GM19099 (cell line): ENCODE results near the gene PDE8A.

ENCODE experiments used
- POLR2A ChIP-seq: IDR thresholded peaks from 3 replicates; pipeline ENCODE4 v1.6.1; 2011; ENCODE audit warnings: low read depth; ENCODE audit not compliant: insufficient read length; ENCODE audit errors: extremely low read depth

PDE8A gene

GRCh38 chr15:85097725-85098124 is 116.1 kb downstream of the PDE8A start:
- TF ChIP-seq POLR2A: no peak

DNA sequence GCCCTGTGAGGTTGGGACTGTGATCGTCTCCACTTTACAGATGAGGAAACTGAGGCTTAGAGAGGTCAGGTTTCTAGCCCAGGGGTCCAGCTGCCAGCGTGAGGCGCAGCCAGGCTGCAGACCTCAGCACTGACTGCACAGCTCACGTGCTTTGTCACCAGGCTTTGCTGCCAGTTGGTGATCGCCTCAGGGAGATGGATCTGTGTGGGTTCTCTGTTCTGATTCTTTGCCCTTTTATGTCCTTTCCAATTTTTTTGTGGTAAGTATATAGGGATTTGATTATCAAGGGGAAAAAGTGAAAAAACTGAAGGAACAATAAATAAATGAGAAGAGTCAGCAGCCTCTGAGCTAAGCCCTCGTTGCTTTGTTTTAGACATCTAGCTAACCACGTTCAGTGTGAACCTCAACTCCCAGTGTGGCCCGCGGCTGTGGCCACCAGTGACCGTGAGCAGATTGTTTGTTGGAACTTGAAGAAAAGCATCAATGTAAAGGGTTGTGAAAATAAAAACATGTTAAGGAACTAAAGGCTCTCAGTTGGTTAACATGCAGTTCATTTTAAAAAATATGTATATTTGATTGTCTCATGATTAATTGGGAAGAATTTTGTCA is 117.6 kb downstream of the PDE8A start:
- TF ChIP-seq POLR2A: no peak

DNA sequence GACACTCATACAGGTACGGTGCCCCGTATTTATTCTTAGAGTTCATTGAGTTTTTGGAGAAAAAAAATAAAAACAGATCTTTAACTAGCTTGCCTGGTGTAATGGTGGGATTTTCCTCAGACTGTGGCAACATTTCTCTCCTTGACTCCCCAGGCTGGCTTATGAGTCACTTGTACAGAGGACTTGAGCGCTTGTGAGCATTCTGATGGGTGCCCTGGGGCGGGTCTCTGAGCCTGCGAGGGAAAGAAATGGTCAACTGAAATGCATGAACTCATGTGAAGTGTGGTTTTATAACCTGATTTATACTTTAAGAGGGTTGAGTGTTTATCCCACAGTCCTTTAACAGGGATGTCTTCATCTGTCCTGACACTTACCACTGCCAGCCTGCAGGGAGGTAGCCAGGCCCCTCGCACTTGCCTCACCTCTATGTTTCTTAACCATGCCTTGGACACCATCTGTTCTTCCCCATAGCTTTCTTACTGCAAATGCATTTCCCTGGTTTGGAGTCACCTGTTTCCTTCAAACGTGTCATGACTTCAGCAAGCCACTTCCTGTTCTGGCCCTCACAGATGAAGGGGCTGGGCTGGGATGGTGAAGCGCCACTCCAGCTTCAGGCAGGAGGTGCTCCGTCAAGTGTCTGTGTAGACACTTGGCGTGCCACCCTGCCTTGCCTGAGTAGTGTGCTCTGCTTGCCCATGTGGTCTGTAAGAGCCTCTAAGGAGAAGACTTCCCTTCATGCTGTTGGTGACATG is 118.7 kb downstream of the PDE8A start:
- no peak for TF ChIP-seq POLR2A

DNA sequence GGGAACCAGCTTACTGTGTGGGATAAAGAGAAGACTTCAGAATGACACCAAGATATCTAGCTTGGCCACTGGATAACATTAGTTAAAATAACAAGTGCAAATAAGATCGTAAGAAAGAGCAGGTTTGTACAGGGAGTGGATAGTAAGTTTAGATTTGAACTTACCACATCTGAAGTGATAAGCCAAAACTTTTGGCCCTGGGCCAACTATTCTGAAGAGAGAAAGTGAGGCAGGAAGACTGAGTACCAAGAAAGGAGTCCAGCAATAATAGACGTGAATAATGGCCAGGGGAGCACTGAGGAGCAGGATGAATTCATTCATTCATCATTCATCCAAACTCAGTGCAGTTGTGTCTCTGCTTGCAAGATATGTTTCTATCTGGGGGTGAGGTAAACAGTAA is 122.9 kb downstream of the PDE8A start:
- no peak for TF ChIP-seq POLR2A

DNA sequence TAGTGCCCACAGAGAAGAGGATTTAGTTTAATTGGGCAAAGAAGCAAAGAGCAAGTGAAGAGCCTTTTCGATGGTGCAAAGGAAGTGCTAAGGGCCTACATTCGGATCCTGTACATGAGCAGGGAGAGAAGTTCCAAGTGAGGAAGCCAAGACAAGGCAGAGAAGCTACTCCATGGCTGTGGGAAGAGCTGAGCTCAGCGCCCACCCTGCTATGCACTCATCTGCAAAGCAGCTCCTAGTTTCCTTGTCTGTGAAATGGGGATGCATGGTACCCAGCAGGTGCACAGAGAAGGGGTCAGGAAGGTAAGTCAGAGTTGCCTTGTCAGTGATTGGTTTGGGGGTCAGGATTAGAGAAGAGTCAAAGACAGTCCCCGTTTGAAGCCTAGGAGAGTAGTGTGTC is 126.5 kb downstream of the PDE8A start:
- TF ChIP-seq POLR2A: no peak

- no peak for TF ChIP-seq POLR2A
Observed at GRCh38 chr15:85109333-85109732, 127.7 kb downstream of the PDE8A start.

DNA sequence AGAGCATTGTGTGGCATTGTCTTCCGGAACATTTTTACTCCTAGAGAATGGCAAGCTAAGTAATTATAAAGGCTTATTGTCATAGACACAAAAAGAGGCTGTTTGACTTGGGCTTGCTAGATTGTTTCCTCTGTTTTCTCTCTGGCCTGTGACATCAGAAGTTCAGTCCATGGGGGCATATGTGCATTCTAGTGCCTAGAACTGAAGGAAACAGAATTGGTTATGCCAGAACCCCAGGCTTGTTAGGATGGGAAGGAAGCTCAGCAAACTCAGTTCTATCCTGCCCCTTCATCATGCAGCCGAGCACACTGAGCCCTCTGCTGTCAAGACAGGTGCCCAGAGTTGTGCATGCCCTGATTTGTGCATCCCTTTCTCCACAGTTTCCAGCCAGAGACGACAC is 131.3 kb downstream of the PDE8A start:
- no peak for TF ChIP-seq POLR2A

GRCh38 chr15:85114886-85115285 is 133.2 kb downstream of the PDE8A start:
- no peak for TF ChIP-seq POLR2A

GRCh38 chr15:85116066-85116465 is 134.4 kb downstream of the PDE8A start:
- no peak for TF ChIP-seq POLR2A

DNA sequence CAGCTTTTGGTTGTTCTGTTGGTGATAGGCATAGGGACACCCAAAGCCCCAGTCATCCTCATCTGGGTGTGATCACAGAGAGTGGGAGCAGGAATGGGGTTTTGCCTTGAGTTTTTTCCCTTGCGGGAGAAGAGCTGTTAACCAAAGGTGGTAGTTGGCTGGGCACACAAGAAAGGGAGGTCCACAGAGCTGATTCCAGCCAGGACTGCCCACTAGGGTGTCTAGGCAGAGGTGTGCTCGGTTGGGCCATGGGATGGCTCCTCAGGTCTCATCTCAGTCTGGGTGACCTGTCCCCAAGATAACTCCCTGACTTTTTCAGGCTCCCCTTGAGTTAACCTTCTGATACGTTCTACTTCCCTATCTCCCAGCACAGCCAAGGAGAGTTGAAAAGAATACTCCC is 134.8 kb downstream of the PDE8A start:
- no peak for TF ChIP-seq POLR2A

DNA sequence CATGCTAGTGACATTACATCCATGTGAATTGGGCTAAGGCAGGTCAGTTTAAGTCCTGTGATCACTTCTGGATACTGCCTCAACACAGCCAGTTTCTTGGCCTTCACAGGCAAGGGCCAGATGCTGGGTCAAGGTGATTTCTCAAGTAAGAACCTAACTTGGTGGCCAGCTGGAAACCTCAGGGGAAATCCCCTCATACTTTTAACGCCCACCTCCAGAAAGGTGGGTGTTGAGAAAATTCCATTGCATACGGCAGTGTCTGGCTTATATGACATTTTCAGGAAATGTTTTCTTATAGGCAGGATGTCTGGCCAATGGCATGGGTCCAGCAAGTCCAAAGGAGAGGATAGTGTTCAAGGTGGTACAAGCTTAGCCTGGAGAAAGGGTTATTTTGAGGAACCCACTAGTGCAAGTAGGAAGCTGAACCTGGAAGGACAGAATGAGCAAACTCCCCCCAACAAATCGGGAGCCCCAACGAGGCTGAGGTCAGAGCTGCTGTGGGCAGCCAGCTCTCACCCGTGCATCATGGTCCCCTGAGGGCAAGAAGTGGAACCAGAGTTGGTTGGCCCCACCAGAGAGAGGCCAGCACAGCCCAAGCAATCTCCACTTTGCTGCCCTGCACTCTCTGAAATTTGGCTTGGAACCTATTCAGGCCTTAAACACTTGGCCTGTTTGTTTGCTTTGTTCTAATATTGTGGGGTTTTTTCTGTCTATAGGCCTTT is 135.4 kb downstream of the PDE8A start:
- TF ChIP-seq POLR2A: no peak

DNA sequence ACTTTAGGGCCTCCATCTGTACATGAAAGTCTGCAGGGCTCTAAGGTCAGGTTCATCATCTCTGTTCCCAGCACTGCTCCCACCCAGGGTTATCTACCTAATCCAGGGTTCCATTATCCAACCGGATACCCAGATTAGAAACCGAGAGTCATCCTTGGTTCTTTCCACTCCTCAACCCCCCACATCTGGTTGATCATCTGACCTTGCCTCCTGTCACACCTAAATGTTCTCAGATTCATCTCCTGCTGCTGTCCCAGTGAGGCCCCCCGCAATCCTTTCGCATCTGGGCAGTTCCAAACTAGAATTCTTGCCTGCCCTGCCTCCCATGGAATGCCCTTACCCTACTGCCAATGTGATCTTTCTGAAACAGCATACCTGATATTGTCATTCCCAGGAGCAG is 136.5 kb downstream of the PDE8A start:
- TF ChIP-seq POLR2A: no peak

GRCh38 chr15:85118581-85118980 is 136.9 kb downstream of the PDE8A start:
- TF ChIP-seq POLR2A: no peak

- TF ChIP-seq POLR2A: no peak
Observed at GRCh38 chr15:85120351-85121113, 138.9 kb downstream of the PDE8A start.

DNA sequence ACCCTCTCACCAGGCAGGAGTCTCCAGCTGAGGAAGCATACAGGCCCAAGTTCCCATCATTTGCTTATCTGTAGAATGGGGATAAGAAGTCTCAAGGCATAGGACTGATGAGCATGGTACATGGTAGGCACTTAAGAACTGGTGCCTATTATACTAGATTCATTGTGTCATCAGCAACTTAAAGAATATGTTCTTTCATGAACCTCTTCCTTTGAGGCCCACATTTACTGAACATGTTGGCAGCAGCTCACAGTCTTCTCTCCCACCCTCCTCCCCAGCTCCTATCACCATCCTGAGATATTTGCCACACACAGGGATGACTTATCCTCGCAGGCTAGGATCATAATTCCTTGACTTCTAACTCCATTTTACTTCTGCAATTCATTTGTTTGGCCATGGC is 142.5 kb downstream of the PDE8A start:
- no peak for TF ChIP-seq POLR2A
